Ovary (tissue), 9 donors: ENCODE data around the gene GDI2. TPM values are rescaled to one million over a fixed set of nuclear protein-coding genes. Genes with fewer than 3 reads are reported as not detected.

ENCODE experiments used
- DNase-seq, 5 donors: peaks; one replicate each; pipeline ENCODE4 v3.0.0-alpha.2; 2019 to 2020
- H3K27ac ChIP-seq, 2 donors: fragments of 200-600 bp; one replicate each; pipeline versions ENCODE4 v1.5.1 to v1.8.0; 2019 to 2022
- H3K27me3 ChIP-seq: fragments of 200-600 bp; one replicate; pipeline ENCODE4 v1.8.0; 2022
- H3K36me3 ChIP-seq: fragments of 200-600 bp; sonication (generic); one replicate; pipeline ENCODE4 v1.5.1; 2019
- H3K4me1 ChIP-seq: one replicate; pipeline ENCODE4 v1.8.1; 2013; ENCODE audit warnings: mild to moderate bottlenecking, moderate library complexity; ENCODE audit not compliant: insufficient read depth
- H3K4me3 ChIP-seq: fragments of 200-600 bp; sonication (generic); one replicate; pipeline ENCODE4 v1.5.1; 2017
- H3K9me3 ChIP-seq, 2 donors: fragments of 200-600 bp in 1 of 2; sonication (generic) in 1 of 2; one replicate each; pipeline versions ENCODE4 v1.5.1 to v1.8.1; 2013 to 2019; ENCODE audit warnings: mild to moderate bottlenecking in 1 of 2, moderate library complexity in 1 of 2
- CTCF ChIP-seq, 3 donors: fragments of 450-650 bp in 2 of 3; fragments of 200-600 bp in 1 of 3; IDR thresholded peaks; one replicate each; pipeline versions ENCODE4 v1.5.1 to v1.8.0; 2016 to 2022; ENCODE audit warnings: antibody characterized with exemption in 3 of 3, mild to moderate bottlenecking in 1 of 3
- EP300 ChIP-seq: sonication (generic); formaldehyde crosslinking; IDR thresholded peaks from one replicate; pipeline ENCODE4 v1.6.1; 2017; ENCODE audit warnings: antibody characterized with exemption
- POLR2A ChIP-seq: fragments of 450-650 bp; IDR thresholded peaks from one replicate; pipeline ENCODE4 v1.6.1; 2017; ENCODE audit warnings: antibody characterized with exemption, mild to moderate bottlenecking, moderate library complexity
- WGBS, 3 donors: extraction: QIAGEN DNeasy Blood & Tissue Kit in 1 of 3; methylation state at CpG; one replicate each; pipeline versions ENCODE4 v1.1.5 to v1.1.7; 2013 to 2017; 5-methylcytosine and 5-hydroxymethylcytosine counted together
- intact Hi-C, 4 donors: fragments of 100-400 bp; cut with DNase I; formaldehyde crosslinking; loops; one replicate each; pipeline versions ENCODE4 v1.11.0 to v1.15.1; 2022 to 2023
- polyA plus RNA-seq, 2 donors: library from polyadenylated mRNA; stranded (reverse); fragments of 200-250 nt in 1 of 2; fragments of 350-450 nt in 1 of 2; fragmentation: Illumina TruSeq in 1 of 2; extraction: RNeasy Lipid Tissue Mini Kit (QIAGEN cat#74804) in 1 of 2; gene quantifications; one replicate each; pipeline ENCODE4 v1.2.3, GENCODE V29; 2013 to 2014
- total RNA-seq, 7 donors: library from RNA; depleted of rRNA in 2 of 7; stranded (reverse); fragments of >200 nt in 2 of 7; fragmentation: NEBNext Ultra II Directional in 3 of 7; extraction: Animal tissue kit (Norgen Biotek cat#: 25700) in 3 of 7; gene quantifications; one replicate each; pipeline versions ENCODE4 v1.1.0 to v1.2.4, GENCODE V29; 2016 to 2023
- donor health status: DM: no; HTN: no; CAD: no; lungs with moderate emphysema.
- donor health status: DM: no; HTN: no; CAD: no.
- donor health status: Bipolar disorder and iron deficiency.
- donor health status: DM: yes; HTN: yes; CAD: no.
- donor health status: DM: no; HTN: no; CAD: no.
- donor health status: DM: yes; HTN: yes; CAD: no.

GDI2 gene
- total and polyA plus RNA-seq, 9 donors: 111 to 269 (median 177) TPM

DNA sequence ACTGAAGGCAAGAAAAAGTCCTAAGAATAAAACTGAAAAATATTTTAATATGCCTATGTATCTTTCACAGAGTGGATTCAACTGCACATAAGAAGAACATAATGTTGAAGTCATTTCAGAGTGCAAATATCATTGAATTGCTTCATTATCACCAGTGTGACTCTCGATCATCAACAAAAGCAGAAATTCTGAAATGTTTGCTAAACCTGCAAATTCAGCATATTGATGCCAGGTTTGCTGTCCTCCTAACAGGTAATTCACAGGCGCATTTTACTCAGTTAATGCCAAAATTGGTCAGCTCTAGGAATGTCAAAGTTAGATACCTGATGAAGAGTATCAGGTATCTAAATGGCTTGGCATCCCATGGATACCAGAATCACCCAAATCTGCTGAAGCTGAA lies 52.0 kb downstream of the GDI2 start:
- Histone ChIP-seq H3K27me3 (no peaks in the 10 kb centered on the region), H3K4me3 (no peak overlapping the region), H3K9me3 (no peaks in the 10 kb centered on the region), H3K36me3 (no peaks in the 10 kb centered on the region), H3K27ac (no peak overlapping the region), H3K4me1 (peaks cover 1% of the 10 kb centered on the region)
- TF ChIP-seq CTCF (IDR thresholded peaks at IDR 0.05) (no peak), EP300 (no peak), POLR2A (no peak)
- DNase-seq: no peak
- intact Hi-C loops: no loop called here
- 94 to 99% (median 98%) methylated on average over 2 of the region's 2 CpGs for WGBS, 3 donors

DNA sequence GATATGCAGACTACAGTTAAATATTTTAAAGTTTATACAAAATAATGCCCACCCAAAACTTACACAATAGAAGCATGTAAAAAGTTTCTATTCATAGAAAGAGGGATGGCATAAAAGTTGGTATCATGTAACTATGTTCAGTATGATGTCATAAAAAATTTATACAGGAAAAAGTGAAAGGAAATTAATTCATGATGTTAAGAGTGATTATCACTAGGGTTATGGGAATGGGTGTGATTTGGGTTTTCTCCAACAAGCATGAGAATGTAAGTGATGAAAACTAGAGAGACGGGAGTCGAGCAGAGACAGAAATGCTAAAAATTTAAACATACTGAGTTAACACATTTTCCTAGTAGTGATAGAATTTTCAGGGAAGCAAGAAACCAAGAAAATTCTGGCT lies 52.7 kb downstream of the GDI2 start:
- Histone ChIP-seq H3K9me3 (no peaks in the 10 kb centered on the region), H3K4me1 (peaks cover 1% of the 10 kb centered on the region), H3K36me3 (no peaks in the 10 kb centered on the region), H3K27me3 (no peaks in the 10 kb centered on the region), H3K4me3 (no peak overlapping the region), H3K27ac (no peak overlapping the region)
- no peak for TF ChIP-seq POLR2A
- no peak for TF ChIP-seq EP300
- no peak for TF ChIP-seq CTCF (IDR thresholded peaks at IDR 0.05)
- intact Hi-C loops: no loop called here
- no peak for DNase-seq
- 53 to 67% (median 60%) methylated on average over 2 of the region's 2 CpGs for WGBS, 3 donors

DNA sequence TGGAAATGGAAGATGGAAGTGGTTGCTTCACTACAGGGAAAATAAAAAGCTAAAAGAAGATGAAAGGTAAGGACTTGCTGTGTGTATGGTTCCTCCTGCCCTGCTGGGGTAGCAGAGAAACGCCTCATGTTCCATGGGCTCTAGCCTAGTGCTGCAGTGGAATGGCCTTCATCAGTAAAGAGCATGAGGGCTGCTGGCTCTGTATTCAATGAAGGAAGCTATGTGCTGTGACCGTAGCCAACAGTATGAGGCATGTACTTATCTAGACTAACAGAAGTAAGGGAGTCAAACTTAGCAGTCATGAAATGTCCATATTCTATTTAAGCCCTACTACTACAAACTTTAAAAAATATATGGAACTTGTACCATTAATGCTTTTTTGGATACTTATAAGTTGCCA lies 54.3 kb downstream of the GDI2 start:
- Histone ChIP-seq H3K27ac (no peak overlapping the region), H3K9me3 (no peaks in the 10 kb centered on the region), H3K4me3 (no peak overlapping the region), H3K27me3 (no peaks in the 10 kb centered on the region), H3K36me3 (no peaks in the 10 kb centered on the region), H3K4me1 (no peaks in the 10 kb centered on the region)
- no peak for TF ChIP-seq POLR2A
- no peak for TF ChIP-seq CTCF (IDR thresholded peaks at IDR 0.05)
- TF ChIP-seq EP300: no peak
- no peak for DNase-seq
- 86 to 94% (median 88%) methylated on average over 2 of the region's 2 CpGs for WGBS, 3 donors
- intact Hi-C loops: no loop called here

DNA sequence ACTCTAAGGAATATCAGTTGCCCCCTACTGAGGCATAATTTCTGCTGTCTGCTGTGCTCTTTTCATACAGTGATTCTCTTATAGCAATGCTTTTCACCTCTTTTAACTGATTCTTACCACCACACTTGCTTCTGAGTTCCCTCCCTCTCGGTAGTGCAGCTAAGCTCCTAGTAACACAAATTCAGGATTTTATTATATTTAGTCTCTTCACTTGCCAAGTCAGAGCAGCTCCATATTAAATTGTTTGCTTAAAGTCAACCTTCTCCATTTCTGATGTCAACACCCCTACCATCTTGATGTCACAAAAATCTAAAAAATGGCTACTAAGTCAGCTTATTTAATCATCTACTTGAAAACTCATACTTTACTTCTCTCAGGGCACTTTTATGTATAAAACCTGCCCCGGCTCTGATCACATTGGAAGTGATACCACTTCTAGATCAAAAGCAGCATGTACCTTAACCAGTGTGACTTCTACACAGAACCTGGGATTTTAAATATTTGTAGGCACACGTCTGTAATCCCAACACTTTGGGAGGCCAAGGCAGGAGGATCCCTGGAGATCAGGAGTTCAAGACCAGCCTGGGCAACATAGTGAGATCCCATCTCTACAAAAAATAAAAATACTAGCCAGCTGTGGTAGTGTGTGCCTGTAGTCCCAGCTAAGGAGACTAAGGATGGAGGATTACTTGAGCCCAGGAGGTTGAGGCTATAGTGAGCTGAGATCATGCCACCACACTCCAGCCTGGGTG lies 55.3 kb downstream of the GDI2 start:
- TF ChIP-seq EP300 (no peak), POLR2A (no peak), CTCF (IDR thresholded peaks at IDR 0.05) (no peak)
- H3K4me3 ChIP-seq: no peak overlapping the region
- H3K4me1 ChIP-seq: no peaks in the 10 kb centered on the region
- 91 to 98% (median 92%) methylated on average over 3 of the region's 3 CpGs for WGBS, 3 donors
- no peak overlapping the region for H3K27ac ChIP-seq
- no peak for DNase-seq
- no peaks in the 10 kb centered on the region for H3K36me3 ChIP-seq
- intact Hi-C loops: no loop called here
- no peaks in the 10 kb centered on the region for H3K9me3 ChIP-seq
- no peaks in the 10 kb centered on the region for H3K27me3 ChIP-seq
